Skeletal muscle tissue (tissue), 4 donors: Measurements from ENCODE around the gene SPON1. TPM values are rescaled to one million over a fixed set of nuclear protein-coding genes. Genes with fewer than 3 reads are reported as not detected.

Experiments used
- H3K27ac ChIP-seq: one replicate; pipeline ENCODE4 v1.7.0; 2013; ENCODE audit warnings: mild to moderate bottlenecking, low read depth, low read length, inconsistent platforms
- H3K27me3 ChIP-seq, 3 donors: one replicate each; pipeline ENCODE4 v1.7.0; 2013; ENCODE audit warnings: low read length in 3 of 3; ENCODE audit not compliant: control insufficient read depth in 3 of 3, insufficient read depth in 3 of 3
- H3K36me3 ChIP-seq, 3 donors: one replicate each; pipeline ENCODE4 v1.7.0; 2013; ENCODE audit warnings: low read length in 3 of 3; ENCODE audit not compliant: control insufficient read depth in 3 of 3, insufficient read depth in 3 of 3
- H3K4me1 ChIP-seq, 3 donors: one replicate each; pipeline ENCODE4 v1.7.0; 2013; ENCODE audit warnings: low read length in 3 of 3, mild to moderate bottlenecking in 3 of 3; ENCODE audit not compliant: control insufficient read depth in 3 of 3, insufficient read depth in 3 of 3
- H3K4me3 ChIP-seq, 3 donors: one replicate each; pipeline ENCODE4 v1.7.0; 2013; ENCODE audit warnings: low read length in 3 of 3
- H3K9ac ChIP-seq, 3 donors: one replicate each; pipeline ENCODE4 v1.7.0; 2013; ENCODE audit warnings: low read length in 3 of 3, mild to moderate bottlenecking in 3 of 3, moderate library complexity in 2 of 3, low read depth in 1 of 3
- H3K9me3 ChIP-seq, 3 donors: one replicate each; pipeline ENCODE4 v1.7.0; 2013; ENCODE audit warnings: low read length in 3 of 3; ENCODE audit not compliant: control insufficient read depth in 3 of 3
- total RNA-seq: library from RNA; depleted of rRNA; stranded (reverse); fragments of >200 nt; gene quantifications from one replicate; pipeline ENCODE4 v1.2.3, GENCODE V29; 2014
- donor health status: Osteomylitis.

The SPON1 gene
- total RNA-seq, 1 donor from 2014 or later: 20.4 TPM

DNA sequence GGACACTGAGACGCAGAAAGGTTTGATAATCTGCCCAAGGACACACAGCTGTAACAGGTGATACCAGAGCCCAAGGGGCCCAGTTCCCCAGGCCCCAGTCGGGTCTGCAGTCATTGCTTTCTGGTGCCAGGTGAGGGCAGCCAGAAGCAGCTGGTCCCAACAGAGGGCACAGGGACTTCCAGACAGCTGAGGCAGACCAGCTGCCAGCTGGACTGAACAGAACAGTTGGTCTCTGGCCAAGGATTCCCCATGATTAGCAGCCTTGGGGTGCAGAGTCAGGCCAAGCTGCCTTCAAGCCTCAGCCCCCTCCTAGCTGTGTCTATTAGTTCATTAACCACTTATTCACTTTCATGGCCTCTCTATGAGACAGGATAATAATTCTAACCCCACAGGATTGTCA is 290.9 kb downstream of the SPON1 start:
- H3K27ac ChIP-seq: no peak overlapping the region
- no peaks in the 10 kb centered on the region for H3K9me3 ChIP-seq
- H3K27me3 ChIP-seq: peaks cover 0 to 26% (median 19%) of the 10 kb centered on the region in 3 donors
- peaks cover 0 to 7% (median 0%) of the 10 kb centered on the region in 3 donors for H3K4me1 ChIP-seq
- H3K9ac ChIP-seq: no peak overlapping the region
- H3K36me3 ChIP-seq: no peaks in the 10 kb centered on the region
- no peak overlapping the region for H3K4me3 ChIP-seq

DNA sequence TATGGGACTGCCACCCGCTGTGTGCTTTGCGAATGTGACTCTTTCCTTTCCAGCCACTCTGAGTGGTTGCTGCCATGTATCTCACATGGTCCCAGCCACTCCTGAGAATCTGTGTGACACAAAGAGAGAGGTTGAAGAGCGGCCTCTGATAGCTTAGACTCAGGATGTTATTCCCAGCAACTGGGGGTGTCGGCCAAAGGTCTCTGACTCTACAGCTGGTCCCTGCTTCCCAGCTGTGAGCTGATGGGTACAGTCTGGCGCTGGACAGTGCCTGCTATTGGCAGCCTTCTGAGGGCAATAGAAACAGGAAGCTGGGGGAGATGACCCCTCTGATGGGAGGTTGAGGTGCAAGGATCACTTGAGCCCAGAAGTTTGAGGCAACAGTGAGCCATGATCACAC is 291.3 kb downstream of the SPON1 start:
- Histone ChIP-seq H3K4me3 (no peak overlapping the region), H3K9ac (no peak overlapping the region), H3K27me3 (peaks cover 0 to 27% (median 22%) of the 10 kb centered on the region in 3 donors), H3K9me3 (no peaks in the 10 kb centered on the region), H3K36me3 (no peaks in the 10 kb centered on the region), H3K27ac (no peak overlapping the region), H3K4me1 (peaks cover 0 to 3% (median 0%) of the 10 kb centered on the region in 3 donors)

GRCh38 chr11:14254533-14255237 is 292.2 kb downstream of the SPON1 start:
- no peak overlapping the region for H3K4me3 ChIP-seq
- H3K36me3 ChIP-seq: no peaks in the 10 kb centered on the region
- H3K4me1 ChIP-seq: no peaks in the 10 kb centered on the region
- peaks cover 8 to 35% (median 29%) of the 10 kb centered on the region in 3 donors for H3K27me3 ChIP-seq
- H3K9me3 ChIP-seq: no peaks in the 10 kb centered on the region
- no peak overlapping the region for H3K27ac ChIP-seq
- no peak overlapping the region for H3K9ac ChIP-seq

DNA sequence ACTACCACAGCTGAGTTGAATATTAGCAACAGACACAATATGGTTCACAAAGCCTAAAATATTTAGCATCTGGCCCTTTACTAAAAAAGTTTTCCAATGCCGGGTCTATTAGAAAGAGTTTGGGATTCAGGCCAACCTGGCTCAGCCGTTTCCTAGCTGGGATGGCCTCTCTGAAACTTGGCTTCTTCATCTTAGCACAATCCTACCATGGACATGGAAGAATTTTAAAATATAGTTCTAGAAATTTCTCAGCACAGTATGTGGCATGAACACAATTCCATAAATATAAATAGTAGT is 292.7 kb downstream of the SPON1 start:
- Histone ChIP-seq H3K4me1 (no peaks in the 10 kb centered on the region), H3K9ac (no peak overlapping the region), H3K36me3 (no peaks in the 10 kb centered on the region), H3K4me3 (no peak overlapping the region), H3K9me3 (no peaks in the 10 kb centered on the region), H3K27ac (no peak overlapping the region), H3K27me3 (peaks cover 11 to 40% (median 31%) of the 10 kb centered on the region in 3 donors)

- Histone ChIP-seq H3K9me3 (no peaks in the 10 kb centered on the region), H3K4me3 (no peak overlapping the region), H3K4me1 (peaks cover 0 to 3% (median 0%) of the 10 kb centered on the region in 3 donors), H3K27ac (no peak overlapping the region), H3K27me3 (peaks cover 11 to 30% (median 28%) of the 10 kb centered on the region in 3 donors), H3K36me3 (no peaks in the 10 kb centered on the region), H3K9ac (no peak overlapping the region)
Measured at GRCh38 chr11:14258221-14258935, 295.9 kb downstream of the SPON1 start.

DNA sequence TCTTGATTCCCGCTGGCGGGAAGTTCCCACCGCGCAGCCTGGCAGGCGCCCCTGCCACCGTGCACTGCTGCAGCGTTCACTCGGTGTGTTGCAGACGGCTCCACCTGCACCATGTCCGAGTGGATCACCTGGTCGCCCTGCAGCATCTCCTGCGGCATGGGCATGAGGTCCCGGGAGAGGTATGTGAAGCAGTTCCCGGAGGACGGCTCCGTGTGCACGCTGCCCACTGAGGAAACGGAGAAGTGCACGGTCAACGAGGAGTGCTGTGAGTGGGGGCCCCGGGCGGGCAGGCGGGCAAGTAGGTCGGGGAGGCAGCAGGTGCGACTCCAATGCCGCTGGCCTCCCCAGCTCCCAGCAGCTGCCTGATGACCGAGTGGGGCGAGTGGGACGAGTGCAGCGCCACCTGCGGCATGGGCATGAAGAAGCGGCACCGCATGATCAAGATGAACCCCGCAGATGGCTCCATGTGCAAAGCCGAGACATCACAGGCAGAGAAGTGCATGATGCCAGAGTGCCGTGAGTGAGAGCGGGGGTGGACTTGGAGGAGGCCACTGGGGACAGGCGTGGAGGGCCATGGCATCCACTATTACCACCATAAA is 296.8 kb downstream of the SPON1 start:
- Histone ChIP-seq H3K4me3 (no peak overlapping the region), H3K4me1 (peaks cover 0 to 3% (median 0%) of the 10 kb centered on the region in 3 donors), H3K9ac (no peak overlapping the region), H3K27me3 (peaks cover 11 to 29% (median 27%) of the 10 kb centered on the region in 3 donors), H3K9me3 (no peaks in the 10 kb centered on the region), H3K36me3 (no peaks in the 10 kb centered on the region), H3K27ac (no peak overlapping the region)

GRCh38 chr11:14259878-14260277 is 297.4 kb downstream of the SPON1 start:
- Histone ChIP-seq H3K36me3 (no peaks in the 10 kb centered on the region), H3K27me3 (peaks cover 11 to 24% (median 21%) of the 10 kb centered on the region in 3 donors), H3K4me1 (peaks cover 0 to 3% (median 0%) of the 10 kb centered on the region in 3 donors), H3K9ac (no peak overlapping the region), H3K27ac (no peak overlapping the region), H3K4me3 (no peak overlapping the region), H3K9me3 (no peaks in the 10 kb centered on the region)

DNA sequence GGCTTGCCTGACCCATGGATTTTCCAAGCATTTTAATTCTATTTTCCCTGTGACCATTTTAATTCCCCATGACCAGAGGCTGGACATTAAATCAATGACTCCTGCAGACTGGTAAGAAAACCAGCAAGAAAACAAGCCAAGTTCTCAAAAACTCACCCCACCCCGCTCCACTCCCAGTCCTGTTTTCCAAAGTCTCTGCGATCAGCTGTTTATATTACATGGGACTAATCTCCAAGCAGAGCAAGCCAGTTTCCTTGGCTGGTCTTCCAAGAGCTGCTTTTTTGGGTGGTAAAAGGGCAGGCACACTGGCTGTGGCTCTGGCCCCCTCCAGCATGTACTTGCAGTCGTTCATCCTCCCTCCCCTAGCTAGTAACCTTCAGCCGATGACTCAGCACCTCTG is 298.5 kb downstream of the SPON1 start:
- Histone ChIP-seq H3K4me1 (peaks cover 0 to 3% (median 0%) of the 10 kb centered on the region in 3 donors), H3K36me3 (no peaks in the 10 kb centered on the region), H3K9ac (no peak overlapping the region), H3K27ac (no peak overlapping the region), H3K9me3 (no peaks in the 10 kb centered on the region), H3K4me3 (no peak overlapping the region), H3K27me3 (peaks cover 11 to 23% (median 20%) of the 10 kb centered on the region in 3 donors)

DNA sequence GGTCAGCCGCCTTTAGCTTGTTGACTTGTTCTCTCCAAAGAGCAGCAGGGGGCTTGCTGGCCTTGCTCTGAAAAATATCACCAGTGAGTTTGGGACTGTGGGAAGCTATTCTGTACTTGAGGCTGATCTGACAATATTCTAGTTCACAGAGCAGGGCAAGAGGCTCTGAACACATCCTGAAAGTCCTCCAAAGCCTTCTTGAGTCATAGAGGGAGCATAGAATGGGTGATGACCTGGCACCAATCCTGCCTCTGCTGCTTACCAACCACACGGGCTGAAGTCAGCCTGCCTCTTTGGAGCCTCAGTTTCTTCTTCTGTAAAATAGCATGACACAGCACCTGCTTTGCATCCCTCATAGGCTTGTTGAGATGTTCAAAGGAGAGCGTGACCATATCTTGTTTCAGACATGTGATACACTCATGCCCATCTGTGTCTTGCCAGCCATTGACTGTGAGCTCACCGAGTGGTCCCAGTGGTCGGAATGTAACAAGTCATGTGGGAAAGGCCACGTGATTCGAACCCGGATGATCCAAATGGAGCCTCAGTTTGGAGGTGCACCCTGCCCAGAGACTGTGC is 299.8 kb downstream of the SPON1 start:
- peaks cover 0 to 3% (median 0%) of the 10 kb centered on the region in 3 donors for H3K4me1 ChIP-seq
- no peak overlapping the region for H3K4me3 ChIP-seq
- peaks cover 11 to 23% (median 17%) of the 10 kb centered on the region in 3 donors for H3K27me3 ChIP-seq
- H3K36me3 ChIP-seq: no peaks in the 10 kb centered on the region
- no peak overlapping the region for H3K9ac ChIP-seq
- H3K27ac ChIP-seq: no peak overlapping the region
- no peaks in the 10 kb centered on the region for H3K9me3 ChIP-seq

DNA sequence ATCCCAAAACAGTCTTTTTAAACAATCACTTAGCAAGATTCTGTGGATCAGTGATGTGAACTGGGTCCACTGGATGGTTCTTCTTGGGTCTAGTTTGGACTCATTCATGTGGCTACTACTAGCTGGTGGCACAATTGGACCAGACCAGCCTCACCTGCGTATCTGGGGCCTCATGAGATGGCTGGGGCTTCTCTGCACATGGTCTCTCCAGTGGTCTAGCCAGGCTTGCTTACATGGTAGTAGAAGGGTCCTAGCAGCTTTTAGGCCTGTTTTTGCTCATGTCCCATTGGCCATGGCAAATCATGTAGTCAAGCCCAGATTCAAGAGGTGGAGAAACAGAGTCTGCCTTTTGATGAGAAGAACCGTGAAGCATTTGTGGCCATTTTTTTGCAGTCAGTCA is 302.4 kb downstream of the SPON1 start:
- Histone ChIP-seq H3K9me3 (no peaks in the 10 kb centered on the region), H3K36me3 (no peaks in the 10 kb centered on the region), H3K27me3 (peaks cover 0 to 5% (median under 1%) of the 10 kb centered on the region in 3 donors), H3K9ac (no peak overlapping the region), H3K27ac (no peak overlapping the region), H3K4me1 (peaks cover 0 to 3% (median 0%) of the 10 kb centered on the region in 3 donors), H3K4me3 (no peak overlapping the region)
